GM19467 (cell line): ENCODE results near the gene SOHLH1.

Source experiments
- ATAC-seq: cut with Tn5 transposase; IDR thresholded peaks from one replicate; pipeline ENCODE4 v1.9.1; 2021; ENCODE audit warnings: mild to moderate bottlenecking, moderate library complexity; ENCODE audit not compliant: unreplicated experiment

Gene SOHLH1

GRCh38 chr9:135705376-135705775 is 6.1 kb upstream of the SOHLH1 start:
- ATAC-seq = no peak

GRCh38 chr9:135704483-135704882 is 5.2 kb upstream of the SOHLH1 start:
- no peak for ATAC-seq

GRCh38 chr9:135703726-135704125 is 4.4 kb upstream of the SOHLH1 start:
- no peak for ATAC-seq

GRCh38 chr9:135701959-135702721 is 2.9 kb upstream of the SOHLH1 start, which contains the start of gene KCNT1:
Gene KCNT1 (plus strand): TSS chr9:135702185. CDS start chr9:135702259, 74 bp downstream.
- no peak for ATAC-seq

- no peak for ATAC-seq
These were observed 2.0 kb upstream of the SOHLH1 start for GRCh38 chr9:135701067-135701958.

GRCh38 chr9:135700525-135700924 is 1.2 kb upstream of the SOHLH1 start:
- no peak for ATAC-seq

GRCh38 chr9:135698767-135699166 is 514 bp downstream of the SOHLH1 start:
- no peak for ATAC-seq

- ATAC-seq = no peak
These were observed 1.0 kb downstream of the SOHLH1 start for GRCh38 chr9:135698236-135698635.

GRCh38 chr9:135697226-135697625 is 2.1 kb downstream of the SOHLH1 start:
- no peak for ATAC-seq

- ATAC-seq = no peak
These were observed 2.8 kb downstream of the SOHLH1 start for GRCh38 chr9:135696446-135696845.

GRCh38 chr9:135695642-135696041 is 3.6 kb downstream of the SOHLH1 start:
- no peak for ATAC-seq

- ATAC-seq = no peak
These were observed 4.2 kb downstream of the SOHLH1 start for GRCh38 chr9:135695036-135695435.

GRCh38 chr9:135694414-135694813 is 4.9 kb downstream of the SOHLH1 start:
- no peak for ATAC-seq

- no peak for ATAC-seq
These were observed 5.5 kb downstream of the SOHLH1 start for GRCh38 chr9:135693771-135694170.

- ATAC-seq = no peak
These were observed 6.0 kb downstream of the SOHLH1 start for GRCh38 chr9:135693265-135693664.

GRCh38 chr9:135692410-135692809 is 6.9 kb downstream of the SOHLH1 start:
- ATAC-seq = no peak

GRCh38 chr9:135690836-135691570 is 8.3 kb downstream of the SOHLH1 start:
- ATAC-seq = no peak

- ATAC-seq = no peak
These were observed 10.3 kb downstream of the SOHLH1 start for GRCh38 chr9:135689011-135689410.

GRCh38 chr9:135687216-135687615 is 12.1 kb downstream of the SOHLH1 start:
- no peak for ATAC-seq

- no peak for ATAC-seq
These were observed 14.6 kb downstream of the SOHLH1 start for GRCh38 chr9:135684691-135685090.

GRCh38 chr9:135683401-135684034 is 15.8 kb downstream of the SOHLH1 start:
- ATAC-seq = no peak
